ENCODE data around the gene TNS2.
"Not testable (repeated sequence)": the region's sequence is repeated elsewhere in the genome, so short reads cannot be mapped to it uniquely, and the experiment has no call there.

The TNS2 gene

GRCh38 chr12:53094394-53094787 is 44.5 kb downstream of the TNS2 start:
- no peak for DNase-seq (ENCODE audit: low read depth in 2 of 2)

- DNase-seq (ENCODE audit: low read depth in 2 of 2), result not testable (repeated sequence)
Observed at GRCh38 chr12:53094796-53095595, 45.1 kb downstream of the TNS2 start.

DNA sequence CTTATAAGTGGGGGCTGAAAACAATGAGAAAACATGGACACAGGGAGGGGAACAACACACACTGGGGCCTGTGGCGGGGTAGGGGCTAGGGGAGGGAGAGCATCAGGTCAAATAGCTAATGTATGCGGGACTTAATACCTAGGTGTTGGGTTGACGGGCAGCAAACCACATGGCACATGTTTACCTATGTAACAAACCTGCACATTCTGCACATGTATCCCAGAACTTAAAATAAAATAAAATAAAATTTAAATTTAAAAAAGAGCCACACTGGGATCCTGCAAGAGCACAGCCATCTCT is 45.7 kb downstream of the TNS2 start:
- DNase-seq (ENCODE audit: low read depth in 2 of 2), result not testable (repeated sequence)

DNA sequence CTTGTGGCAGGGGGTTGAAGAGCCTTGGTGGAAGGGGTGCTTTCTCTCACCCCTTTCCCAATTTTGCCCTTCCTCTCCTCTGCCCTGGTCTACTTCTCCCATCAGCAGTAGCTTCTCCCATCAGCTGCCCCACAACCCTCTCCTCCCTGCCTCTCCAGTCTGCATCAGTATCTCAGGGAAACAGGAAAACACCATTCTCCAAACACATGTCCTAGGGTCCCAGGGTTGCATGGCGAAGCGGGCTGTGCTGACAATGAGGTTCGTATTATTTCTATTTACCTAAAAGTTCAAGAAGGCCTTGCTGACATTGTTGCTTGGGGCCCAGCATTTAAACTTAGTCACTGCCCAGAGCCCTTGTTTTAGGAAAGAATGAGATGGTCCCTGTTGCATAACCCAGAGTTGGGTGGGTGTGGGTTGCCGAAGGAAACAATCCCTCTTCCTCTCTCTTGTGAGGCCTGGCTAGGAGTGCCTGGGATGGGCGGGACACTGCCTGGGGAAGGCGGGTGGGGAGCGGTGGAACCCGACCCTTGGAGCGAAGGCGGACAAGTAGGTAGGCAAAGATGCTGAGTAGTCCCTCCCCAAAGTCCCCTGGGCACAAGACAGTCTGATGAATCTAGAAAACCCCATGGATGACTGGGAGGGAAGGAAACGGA is 46.4 kb downstream of the TNS2 start:
- DNase-seq (ENCODE audit: low read depth in 2 of 2), result no peak

- no peak for DNase-seq (ENCODE audit: low read depth in 2 of 2)
Observed at GRCh38 chr12:53096759-53097158, 46.9 kb downstream of the TNS2 start.

- no peak for DNase-seq (ENCODE audit: low read depth in 2 of 2)
Observed at GRCh38 chr12:53097207-53097563, 47.3 kb downstream of the TNS2 start.

DNA sequence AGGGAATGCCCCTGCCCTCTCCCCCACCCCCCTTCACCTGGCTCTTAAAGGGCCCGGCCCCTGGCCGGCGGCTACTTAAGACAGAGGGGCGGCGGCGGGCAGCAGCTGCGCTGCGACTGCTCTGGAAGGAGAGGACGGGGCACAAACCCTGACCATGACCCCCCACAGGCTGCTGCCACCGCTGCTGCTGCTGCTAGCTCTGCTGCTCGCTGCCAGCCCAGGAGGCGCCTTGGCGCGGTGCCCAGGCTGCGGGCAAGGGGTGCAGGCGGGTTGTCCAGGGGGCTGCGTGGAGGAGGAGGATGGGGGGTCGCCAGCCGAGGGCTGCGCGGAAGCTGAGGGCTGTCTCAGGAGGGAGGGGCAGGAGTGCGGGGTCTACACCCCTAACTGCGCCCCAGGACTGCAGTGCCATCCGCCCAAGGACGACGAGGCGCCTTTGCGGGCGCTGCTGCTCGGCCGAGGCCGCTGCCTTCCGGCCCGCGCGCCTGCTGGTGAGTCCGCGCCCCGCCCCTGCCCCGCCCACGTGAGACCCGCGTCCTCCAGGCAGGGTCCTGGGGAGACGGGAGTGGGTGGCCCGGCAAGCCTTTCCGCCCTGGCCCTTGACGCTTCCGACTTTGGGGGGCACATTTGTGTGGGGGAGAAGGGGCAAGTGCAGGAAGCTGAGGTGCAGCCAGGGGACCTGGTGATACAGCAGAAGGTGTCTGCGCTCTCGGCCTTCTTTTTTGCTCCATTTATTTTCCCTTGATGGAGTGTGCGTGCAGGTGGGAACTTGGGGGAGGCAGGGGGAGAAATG is 47.9 kb downstream of the TNS2 start, which contains the start of gene IGFBP6:
Gene IGFBP6, plus strand, starts transcription at position 104 of the 790 bp plus-strand sequence. Its CDS starts 51 bp downstream, at position 155.
- peak in 1 of 2 donors; percentile 23 for DNase-seq (ENCODE audit: low read depth in 2 of 2)

GRCh38 chr12:53098354-53098981 is 48.6 kb downstream of the TNS2 start:
- DNase-seq (ENCODE audit: low read depth in 2 of 2), result no peak

DNA sequence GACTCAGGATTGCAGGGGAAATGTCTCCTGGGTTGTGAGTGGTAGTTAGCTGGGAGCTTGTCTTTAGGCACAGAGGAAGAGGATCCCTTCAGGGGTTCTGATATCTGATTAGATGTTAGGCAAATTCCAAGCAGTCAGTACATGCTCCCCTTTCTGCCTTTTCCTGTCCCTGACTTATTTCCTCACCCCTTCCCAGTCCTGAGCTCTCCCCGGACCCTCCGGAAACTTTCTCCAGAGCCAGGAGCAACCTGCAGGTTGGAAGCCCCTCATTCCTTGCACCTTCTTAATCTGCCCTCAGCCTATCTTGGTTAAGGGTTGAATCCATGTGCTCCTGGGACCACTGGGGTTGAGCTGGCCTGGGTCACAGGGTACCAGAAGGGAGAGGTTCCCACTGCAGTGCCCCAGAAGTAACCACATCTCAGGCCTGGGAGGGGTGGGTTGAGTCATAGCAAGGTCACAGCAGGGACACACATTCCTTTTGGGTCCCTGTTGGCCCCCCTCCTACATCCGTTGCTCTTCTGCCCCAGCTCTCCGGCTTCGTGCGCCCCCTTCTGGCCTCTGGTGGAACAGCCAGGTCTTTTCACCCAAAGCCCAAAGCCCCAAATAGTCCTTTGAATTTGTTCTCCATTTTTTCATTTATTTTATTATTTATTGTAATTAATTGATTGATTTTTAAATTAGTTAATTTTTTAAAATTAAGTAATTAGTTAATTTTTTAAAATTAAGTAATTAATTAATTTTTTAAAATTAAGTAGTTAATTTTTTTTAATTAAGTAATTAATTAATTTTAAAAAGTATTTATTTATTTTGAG is 49.4 kb downstream of the TNS2 start:
- DNase-seq (ENCODE audit: low read depth in 2 of 2), result peak; percentile 82 to 90

GRCh38 chr12:53100466-53101151 is 50.7 kb downstream of the TNS2 start:
- DNase-seq (ENCODE audit: low read depth in 2 of 2), result no peak

DNA sequence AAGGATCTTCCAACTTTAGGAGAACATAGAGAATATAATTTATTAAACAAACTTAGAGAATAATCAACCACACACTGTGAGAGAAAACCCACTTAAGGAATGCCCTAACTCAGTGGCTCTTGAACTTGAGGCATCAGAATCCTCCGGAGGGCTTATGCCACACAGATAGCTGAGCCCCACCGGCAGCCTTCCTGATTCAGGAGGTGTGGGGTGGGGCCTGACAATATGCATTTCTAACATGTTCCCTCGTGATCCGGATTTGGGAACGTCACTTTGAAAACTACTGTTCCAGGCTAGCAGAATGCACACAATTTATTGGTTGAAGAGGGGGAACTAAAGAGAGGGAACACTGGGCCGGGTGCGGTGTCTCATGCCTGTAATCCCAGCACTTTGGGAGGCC is 51.4 kb downstream of the TNS2 start:
- DNase-seq (ENCODE audit: low read depth in 2 of 2), result no peak

GRCh38 chr12:53101931-53102781 is 52.3 kb downstream of the TNS2 start:
- DNase-seq (ENCODE audit: low read depth in 2 of 2), result no peak

DNA sequence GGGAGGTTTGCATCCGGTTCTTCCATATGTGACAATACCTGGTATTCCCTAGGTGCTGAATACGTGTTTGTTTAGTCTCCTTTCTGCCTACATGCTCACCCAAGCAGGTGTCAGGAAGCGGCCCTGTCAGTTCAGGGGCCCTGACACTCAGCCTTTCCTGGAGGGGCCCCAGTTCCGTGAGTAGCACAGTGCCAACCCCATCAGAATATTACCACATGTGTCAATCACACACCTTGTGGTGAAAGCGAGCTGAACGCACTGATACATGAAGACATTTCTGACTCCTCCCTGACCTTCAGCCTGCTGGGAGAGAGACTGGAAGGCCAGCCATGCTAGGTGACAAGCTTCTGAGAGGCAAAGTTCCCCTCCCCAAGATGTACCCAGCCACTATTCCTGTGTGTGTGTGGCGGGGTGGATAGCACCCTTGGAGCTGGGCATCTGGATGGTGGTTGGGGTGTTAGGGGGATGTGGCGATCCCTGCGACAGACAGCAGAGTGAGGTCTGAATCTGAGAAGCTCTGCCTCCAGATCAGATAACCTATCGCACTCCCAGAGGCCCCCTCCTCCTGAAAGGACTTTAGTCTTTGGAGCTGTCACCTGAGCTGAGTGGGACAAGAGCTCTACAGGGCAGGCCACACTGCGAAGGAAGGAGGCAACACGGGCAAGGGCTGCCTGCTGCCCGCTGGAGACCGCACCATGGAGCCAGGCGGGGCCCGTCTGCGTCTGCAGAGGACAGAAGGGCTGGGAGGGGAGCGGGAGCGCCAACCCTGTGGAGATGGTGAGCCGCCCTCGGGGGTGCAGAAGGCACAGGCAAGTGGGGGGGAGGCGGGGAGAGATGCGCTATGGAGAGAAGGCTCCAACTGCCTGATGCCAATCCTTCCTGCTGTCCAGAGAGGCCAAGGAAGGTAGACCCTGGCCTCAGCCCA is 53.3 kb downstream of the TNS2 start, which contains the start of gene SOAT2:
Gene SOAT2, plus strand, starts transcription at position 604 of the 925 bp plus-strand sequence. Its CDS starts 92 bp downstream, at position 696.
- DNase-seq (ENCODE audit: low read depth in 2 of 2), result no peak

GRCh38 chr12:53103860-53104305 is 54.0 kb downstream of the TNS2 start:
- no peak for DNase-seq (ENCODE audit: low read depth in 2 of 2)

DNA sequence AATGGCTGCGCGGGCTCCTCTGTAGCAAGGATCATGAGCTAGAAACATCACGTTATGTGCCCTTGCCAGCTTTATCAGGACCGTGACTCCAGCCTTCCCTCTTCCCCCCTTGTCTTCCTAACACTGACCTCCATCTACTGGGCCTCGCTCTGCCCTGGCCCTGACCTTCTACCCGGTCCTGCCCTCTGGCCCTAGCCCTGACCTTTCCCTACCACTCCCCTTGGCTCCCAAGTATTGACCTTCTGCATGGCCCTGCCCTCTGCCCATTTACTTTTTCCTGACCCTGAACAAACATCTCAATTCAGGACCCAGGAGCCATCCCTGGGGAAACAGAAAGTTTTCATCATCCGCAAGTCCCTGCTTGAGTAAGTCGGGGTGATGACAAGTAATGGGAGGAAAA is 55.4 kb downstream of the TNS2 start:
- no peak for DNase-seq (ENCODE audit: low read depth in 2 of 2)

DNA sequence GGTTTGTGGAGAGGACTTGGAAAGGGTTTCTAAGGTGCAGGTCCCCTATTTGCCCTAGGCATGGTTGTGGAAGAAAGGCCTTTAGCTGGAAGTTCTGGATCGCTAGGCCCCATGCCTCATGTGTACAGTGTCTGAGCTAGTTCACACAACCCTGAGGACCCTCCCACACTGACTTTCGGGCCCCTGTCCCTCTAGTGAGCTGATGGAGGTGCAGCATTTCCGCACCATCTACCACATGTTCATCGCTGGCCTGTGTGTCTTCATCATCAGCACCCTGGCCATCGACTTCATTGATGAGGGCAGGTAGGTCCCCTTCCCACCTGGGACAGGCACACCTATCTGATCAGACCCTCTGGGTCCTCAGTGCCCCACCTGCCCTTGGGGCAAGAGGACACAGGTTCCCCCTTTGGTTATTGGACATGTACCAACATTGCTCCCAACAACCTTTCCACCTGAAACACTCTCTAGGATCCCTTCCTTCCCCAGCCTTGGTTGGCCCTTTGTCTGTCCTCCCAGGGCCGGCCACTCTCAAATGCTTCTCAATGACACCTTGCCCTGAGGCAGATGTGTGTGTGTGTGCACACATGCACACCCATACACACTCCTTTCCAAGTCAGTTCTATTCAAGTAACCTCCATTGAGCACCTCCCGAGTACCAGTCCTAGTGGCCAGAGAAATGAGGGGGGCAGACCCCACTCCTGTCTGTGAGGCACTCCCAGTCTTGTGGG is 56.0 kb downstream of the TNS2 start:
- no peak for DNase-seq (ENCODE audit: low read depth in 2 of 2)

GRCh38 chr12:53107122-53107521 is 57.3 kb downstream of the TNS2 start:
- DNase-seq (ENCODE audit: low read depth in 2 of 2), result no peak

DNA sequence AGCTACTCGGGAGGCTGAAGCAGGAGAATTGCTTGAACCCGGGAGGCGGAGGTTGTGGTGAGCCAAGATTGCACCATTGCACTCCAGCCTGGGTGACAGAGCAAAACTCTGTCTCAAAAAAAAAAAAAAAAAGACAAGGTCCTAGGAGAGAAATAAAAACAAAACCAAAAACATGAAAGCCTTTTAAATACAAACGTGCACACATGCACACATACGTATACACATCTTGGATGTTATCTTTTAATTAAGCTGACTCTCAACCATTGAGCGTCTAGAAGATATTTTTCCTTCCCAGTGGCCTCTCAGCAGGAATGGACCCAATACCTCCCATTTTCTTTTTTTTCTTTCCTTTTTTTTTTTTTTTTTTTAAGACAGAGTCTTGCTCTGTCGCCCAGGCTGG is 62.6 kb downstream of the TNS2 start:
- not testable (repeated sequence) for DNase-seq (ENCODE audit: low read depth in 2 of 2)

Data from stimulated activated CD8-positive, alpha-beta memory T cell treated with anti-CD3 and anti-CD28 coated beads, Interleukin-7, amount 100 ng/mL, for 1 hour (primary cell).